Activated CD8-positive, alpha-beta memory T cell treated with anti-CD3 and anti-CD28 coated beads for 24 hours (primary cell): ENCODE results near the gene CYP3A7.
"Not testable (repeated sequence)": the region's sequence is repeated elsewhere in the genome, so short reads cannot be mapped to it uniquely, and the experiment has no call there.

Source experiments
- DNase-seq: peaks from one replicate; pipeline ENCODE4 v3.0.0-alpha.2; 2020

CYP3A7 gene

GRCh38 chr7:99665312-99666012 is 69.5 kb downstream of the CYP3A7 start:
- DNase-seq, result no peak

GRCh38 chr7:99657879-99658278 is 77.1 kb downstream of the CYP3A7 start:
- DNase-seq, result not testable (repeated sequence)
